ENCODE measurements around the gene EYS. TPM values are rescaled to one million over a fixed set of nuclear protein-coding genes. Genes with fewer than 3 reads are reported as not detected.

Gene EYS
- total RNA-seq, 1 donor from 2014 or later, result not detected

GRCh38 chr6:64672131-64672530, 1034.9 kb downstream of the EYS start:
- TF ChIP-seq, protein P1, sequence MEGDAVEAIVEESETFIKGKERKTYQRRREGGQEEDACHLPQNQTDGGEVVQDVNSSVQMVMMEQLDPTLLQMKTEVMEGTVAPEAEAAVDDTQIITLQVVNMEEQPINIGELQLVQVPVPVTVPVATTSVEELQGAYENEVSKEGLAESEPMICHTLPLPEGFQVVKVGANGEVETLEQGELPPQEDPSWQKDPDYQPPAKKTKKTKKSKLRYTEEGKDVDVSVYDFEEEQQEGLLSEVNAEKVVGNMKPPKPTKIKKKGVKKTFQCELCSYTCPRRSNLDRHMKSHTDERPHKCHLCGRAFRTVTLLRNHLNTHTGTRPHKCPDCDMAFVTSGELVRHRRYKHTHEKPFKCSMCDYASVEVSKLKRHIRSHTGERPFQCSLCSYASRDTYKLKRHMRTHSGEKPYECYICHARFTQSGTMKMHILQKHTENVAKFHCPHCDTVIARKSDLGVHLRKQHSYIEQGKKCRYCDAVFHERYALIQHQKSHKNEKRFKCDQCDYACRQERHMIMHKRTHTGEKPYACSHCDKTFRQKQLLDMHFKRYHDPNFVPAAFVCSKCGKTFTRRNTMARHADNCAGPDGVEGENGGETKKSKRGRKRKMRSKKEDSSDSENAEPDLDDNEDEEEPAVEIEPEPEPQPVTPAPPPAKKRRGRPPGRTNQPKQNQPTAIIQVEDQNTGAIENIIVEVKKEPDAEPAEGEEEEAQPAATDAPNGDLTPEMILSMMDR (IDR thresholded peaks at IDR 0.05; ENCODE audit: unreplicated experiment), result no peak
- Mint-ChIP-seq H3K27ac (ENCODE audit: unreplicated experiment) (no peak overlapping the region), H3K27me3 (ENCODE audit: unreplicated experiment) (no peaks in the 10 kb centered on the region)

GRCh38 chr6:64665137-64665536, 1041.9 kb downstream of the EYS start:
- H3K36me3 Mint-ChIP-seq (ENCODE audit: low read depth, unreplicated experiment), result no peaks in the 10 kb centered on the region
- DNase-seq (ENCODE audit: low spot score), result no peak
- H3K4me1 Mint-ChIP-seq (ENCODE audit: unreplicated experiment), result no peaks in the 10 kb centered on the region
- H3K27ac Mint-ChIP-seq (ENCODE audit: unreplicated experiment), result no peak overlapping the region
- TF ChIP-seq, protein P1 (IDR thresholded peaks at IDR 0.05; ENCODE audit: unreplicated experiment), result no peak
- H3K4me3 Mint-ChIP-seq (ENCODE audit: unreplicated experiment), result no peak overlapping the region
- no peaks in the 10 kb centered on the region for H3K9me3 Mint-ChIP-seq (ENCODE audit: unreplicated experiment)
- no peaks in the 10 kb centered on the region for H3K27me3 Mint-ChIP-seq (ENCODE audit: unreplicated experiment)

More at GRCh38 chr6:64672131-64672530, 1034.9 kb downstream of the EYS start:
- no peak for DNase-seq (ENCODE audit: low spot score)
- no peak overlapping the region for H3K4me3 Mint-ChIP-seq (ENCODE audit: unreplicated experiment)
- H3K4me1 Mint-ChIP-seq (ENCODE audit: unreplicated experiment), result no peaks in the 10 kb centered on the region
- H3K9me3 Mint-ChIP-seq (ENCODE audit: unreplicated experiment), result no peaks in the 10 kb centered on the region
- no peaks in the 10 kb centered on the region for H3K36me3 Mint-ChIP-seq (ENCODE audit: low read depth, unreplicated experiment)

DNA sequence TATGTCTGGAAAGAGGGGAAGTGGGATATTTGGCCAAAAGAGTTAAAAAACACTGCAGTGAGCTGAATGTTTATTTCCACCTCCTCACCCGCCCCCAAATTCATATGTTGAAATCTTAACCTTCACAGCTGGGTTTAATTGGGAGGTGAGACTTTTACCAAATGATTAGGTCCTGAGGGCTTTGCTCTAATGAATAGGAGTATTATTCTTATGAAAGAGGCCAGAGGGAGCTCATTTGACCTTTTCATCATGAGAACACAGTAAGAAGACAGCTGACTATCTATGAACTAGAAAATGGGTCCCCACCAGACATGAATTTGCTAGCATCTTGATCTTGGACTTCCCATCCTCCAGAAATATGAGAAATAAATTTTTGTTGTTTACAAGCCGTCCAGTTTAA, 1042.5 kb downstream of the EYS start:
- Mint-ChIP-seq H3K4me3 (ENCODE audit: unreplicated experiment) (no peak overlapping the region), H3K9me3 (ENCODE audit: unreplicated experiment) (no peaks in the 10 kb centered on the region), H3K36me3 (ENCODE audit: low read depth, unreplicated experiment) (no peaks in the 10 kb centered on the region), H3K4me1 (ENCODE audit: unreplicated experiment) (no peaks in the 10 kb centered on the region), H3K27ac (ENCODE audit: unreplicated experiment) (no peak overlapping the region), H3K27me3 (ENCODE audit: unreplicated experiment) (no peaks in the 10 kb centered on the region)
- TF ChIP-seq, protein P1 (IDR thresholded peaks at IDR 0.05; ENCODE audit: unreplicated experiment), result no peak
- no peak for DNase-seq (ENCODE audit: low spot score)

DNA sequence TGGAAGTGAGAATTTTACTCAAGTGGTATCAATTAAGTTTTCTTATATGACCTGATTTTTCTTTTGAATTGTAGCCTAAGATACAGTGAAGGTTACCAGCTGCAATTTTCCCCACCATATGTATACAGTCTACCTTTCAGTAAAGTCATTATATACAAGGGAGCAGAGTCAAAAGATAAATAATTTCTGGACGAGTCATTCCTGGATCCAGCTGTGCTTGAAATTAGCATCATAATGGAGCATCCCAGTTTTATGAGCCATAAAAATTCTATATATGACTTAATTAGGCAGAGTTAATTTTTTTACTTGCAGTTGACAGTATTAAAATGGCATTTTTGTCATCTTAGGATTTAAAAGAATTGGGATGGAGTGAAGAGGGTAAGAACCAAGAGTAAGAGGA, 1063.0 kb downstream of the EYS start:
- no peaks in the 10 kb centered on the region for H3K4me1 Mint-ChIP-seq (ENCODE audit: unreplicated experiment)

GRCh38 chr6:64630901-64631300, 1076.1 kb downstream of the EYS start:
- no peaks in the 10 kb centered on the region for H3K9me3 Mint-ChIP-seq (ENCODE audit: unreplicated experiment)
- no peaks in the 10 kb centered on the region for H3K27me3 Mint-ChIP-seq (ENCODE audit: unreplicated experiment)
- no peak overlapping the region for H3K4me3 Mint-ChIP-seq (ENCODE audit: unreplicated experiment)
- no peaks in the 10 kb centered on the region for H3K36me3 Mint-ChIP-seq (ENCODE audit: low read depth, unreplicated experiment)
- H3K4me1 Mint-ChIP-seq (ENCODE audit: unreplicated experiment), result no peaks in the 10 kb centered on the region
- TF ChIP-seq, protein P1 (IDR thresholded peaks at IDR 0.05; ENCODE audit: unreplicated experiment), result no peak
- DNase-seq (ENCODE audit: low spot score), result no peak
- H3K27ac Mint-ChIP-seq (ENCODE audit: unreplicated experiment), result no peak overlapping the region

More for the DNA sequence above, 1063.0 kb downstream of the EYS start:
- Mint-ChIP-seq H3K27ac (ENCODE audit: unreplicated experiment) (no peak overlapping the region), H3K36me3 (ENCODE audit: low read depth, unreplicated experiment) (no peaks in the 10 kb centered on the region), H3K27me3 (ENCODE audit: unreplicated experiment) (no peaks in the 10 kb centered on the region), H3K4me3 (ENCODE audit: unreplicated experiment) (no peak overlapping the region), H3K9me3 (ENCODE audit: unreplicated experiment) (no peaks in the 10 kb centered on the region)
- DNase-seq (ENCODE audit: low spot score), result no peak
- TF ChIP-seq, protein P1 (IDR thresholded peaks at IDR 0.05; ENCODE audit: unreplicated experiment), result no peak

Measured in endothelial cell (in vitro differentiated cells).